H1 (cell line): ENCODE data around the gene KRTAP9-6.

ENCODE experiments used
- ATF3 ChIP-seq: IDR thresholded peaks from 2 replicates; pipeline ENCODE4 v1.6.1; 2011; ENCODE audit warnings: low read depth, mild to moderate bottlenecking, low read length; ENCODE audit not compliant: insufficient read depth
- CEBPB ChIP-seq: IDR thresholded peaks from 2 replicates; pipeline ENCODE4 v1.6.1; 2012; ENCODE audit warnings: low read depth, low read length
- CREB1 ChIP-seq: IDR thresholded peaks from 2 replicates; pipeline ENCODE4 v1.6.1; 2012; ENCODE audit warnings: inconsistent platforms
- NRF1 ChIP-seq: IDR thresholded peaks from 2 replicates; pipeline ENCODE4 v1.6.1; 2011; ENCODE audit warnings: mild to moderate bottlenecking, low read depth, low read length, improper control_type of control experiment
- POLR2AphosphoS5 ChIP-seq: IDR thresholded peaks from 2 replicates; pipeline ENCODE4 v1.6.1; 2011; ENCODE audit warnings: low read depth, low read length
- SIN3A ChIP-seq, 2 experiments: IDR thresholded peaks in 1 of 2; conservative IDR thresholded peaks in 1 of 2; 2 replicates each; pipeline ENCODE4 v1.6.1; 2011 to 2012; ENCODE audit warnings: low read length in 2 of 2, improper control_type of control experiment in 1 of 2, low read depth in 1 of 2, mild to moderate bottlenecking in 1 of 2

GRCh38 chr17:41226051-41226450, 39.1 kb upstream of the KRTAP9-6 start:
- TF ChIP-seq NRF1 (no peak), CREB1 (no peak), ATF3 (no peak), POLR2AphosphoS5 (no peak), SIN3A (conservative IDR thresholded peaks at IDR 0.05 in 1 of 2, IDR thresholded peaks at IDR 0.05 in 1 of 2; ENCODE audit: low read depth in 1 of 2, low read length in 2 of 2) (no peak), CEBPB (no peak)
